Neural cell (in vitro differentiated cells): ENCODE measurements around the gene DIPK1C. TPM values are rescaled to one million over a fixed set of nuclear protein-coding genes. Genes with fewer than 3 reads are reported as not detected.

Experiments
- H2AFZ ChIP-seq: fragments of 200-600, 300-800 bp; sonication (generic), shearing (Covaris generic); 2 replicates; pipeline ENCODE4 v1.6.0; 2014; ENCODE audit warnings: low read depth, mild to moderate bottlenecking, antibody characterized with exemption, low read length, moderate library complexity
- H3F3A ChIP-seq: fragments of 200-600 bp; shearing (Covaris generic); 2 replicates; pipeline ENCODE4 v1.6.1; 2016; ENCODE audit warnings: mild to moderate bottlenecking, moderate library complexity, mixed read lengths, antibody characterized with exemption, low read length; ENCODE audit not compliant: insufficient read depth, poor library complexity, severe bottlenecking
- H3K27ac ChIP-seq: fragments of 200-600, 300-800 bp; sonication (generic), shearing (Covaris generic); 2 replicates; pipeline ENCODE4 v1.5.1; 2014; ENCODE audit warnings: mild to moderate bottlenecking, low read length, moderate library complexity
- H3K27me3 ChIP-seq: fragments of 300-800, 200-600 bp; sonication (generic), shearing (Covaris generic); 2 replicates; pipeline ENCODE4 v1.6.0; 2014; ENCODE audit warnings: mild to moderate bottlenecking, low read depth, low read length, moderate library complexity; ENCODE audit not compliant: insufficient read depth
- H3K36me3 ChIP-seq: fragments of 300-800, 200-600 bp; sonication (generic), shearing (Covaris generic); 2 replicates; pipeline ENCODE4 v1.5.1; 2014; ENCODE audit warnings: mild to moderate bottlenecking, antibody characterized with exemption, low read length, moderate library complexity; ENCODE audit not compliant: insufficient read depth
- H3K4me2 ChIP-seq: fragments of 300-800, 200-600 bp; sonication (generic), shearing (Covaris generic); 2 replicates; pipeline ENCODE4 v1.6.0; 2014; ENCODE audit warnings: mild to moderate bottlenecking, low read length
- H3K4me3 ChIP-seq: fragments of 300-800, 200-600 bp; sonication (generic), shearing (Covaris generic); 2 replicates; pipeline ENCODE4 v1.5.1; 2014; ENCODE audit warnings: mild to moderate bottlenecking, low read length, moderate library complexity
- H3K79me2 ChIP-seq: fragments of 200-600 bp; shearing (Covaris generic); replicated peaks from 2 replicates; pipeline ENCODE4 v1.6.0; 2014; ENCODE audit warnings: mild to moderate bottlenecking, low read length, moderate library complexity; ENCODE audit not compliant: insufficient read depth
- H3K9ac ChIP-seq: fragments of 300-800, 200-600 bp; sonication (generic), shearing (Covaris generic); 2 replicates; pipeline ENCODE4 v1.6.1; 2016; ENCODE audit warnings: mild to moderate bottlenecking, low read length, mixed read lengths
- H3K9me2 ChIP-seq: fragments of 200-600 bp; shearing (Covaris generic); 2 replicates; pipeline ENCODE4 v1.6.1; 2016; ENCODE audit warnings: mild to moderate bottlenecking, low read length, mixed read lengths; ENCODE audit not compliant: insufficient read depth
- H3K9me3 ChIP-seq: fragments of 200-600, 300-800 bp; sonication (generic), shearing (Covaris generic); 2 replicates; pipeline ENCODE4 v1.6.1; 2016; ENCODE audit warnings: mild to moderate bottlenecking, mixed run types, low read length, moderate library complexity, mixed read lengths
- H4K20me1 ChIP-seq: fragments of 200-600 bp; shearing (Covaris generic); 2 replicates; pipeline ENCODE4 v1.6.1; 2016; ENCODE audit warnings: mild to moderate bottlenecking, mixed run types; ENCODE audit not compliant: insufficient read depth
- EP300 ChIP-seq: fragments of 450-650 bp; conservative IDR thresholded peaks from 2 replicates; pipeline ENCODE4 v1.6.1; 2014; ENCODE audit warnings: antibody characterized with exemption, mild to moderate bottlenecking, moderate library complexity; ENCODE audit not compliant: poor library complexity, severe bottlenecking
- EZH2 ChIP-seq: fragments of 200-600, 300-800 bp; shearing (Covaris generic), sonication (generic); IDR thresholded peaks from 2 replicates; pipeline ENCODE4 v1.6.1; 2014; ENCODE audit warnings: antibody characterized with exemption, low read length, borderline replicate concordance, mild to moderate bottlenecking; ENCODE audit not compliant: insufficient read depth, poor library complexity, severe bottlenecking
- MXI1 ChIP-seq: fragments of 450-650 bp; conservative IDR thresholded peaks from 2 replicates; pipeline ENCODE4 v1.6.1; 2014; ENCODE audit warnings: antibody characterized with exemption, mild to moderate bottlenecking; ENCODE audit not compliant: poor library complexity, severe bottlenecking
- POLR2AphosphoS5 ChIP-seq: IDR thresholded peaks from 2 replicates; pipeline ENCODE4 v1.6.1; 2012
- RAD21 ChIP-seq: fragments of 450-650 bp; conservative IDR thresholded peaks from 2 replicates; pipeline ENCODE4 v1.6.1; 2014; ENCODE audit warnings: antibody characterized with exemption, mild to moderate bottlenecking, moderate library complexity
- SMC3 ChIP-seq: fragments of 450-650 bp; conservative IDR thresholded peaks from 2 replicates; pipeline ENCODE4 v1.6.1; 2014; ENCODE audit warnings: antibody characterized with exemption, mild to moderate bottlenecking, moderate library complexity; ENCODE audit not compliant: poor library complexity
- TAF1 ChIP-seq: IDR thresholded peaks from 2 replicates; pipeline ENCODE4 v1.6.1; 2012; ENCODE audit warnings: low read depth
- polyA plus RNA-seq: library from polyadenylated mRNA; depleted of rRNA; stranded (reverse); fragments of >200 nt; gene quantifications from 2 replicates; pipeline ENCODE4 v1.2.3, GENCODE V29; 2014
- TF ChIP-seq, protein P1 (sequence below): IDR thresholded peaks from 2 replicates; pipeline ENCODE4 v1.6.1; 2012; ENCODE audit warnings: borderline replicate concordance
- TF ChIP-seq, protein P2 (sequence below): fragments of 450-650 bp; IDR thresholded peaks from 2 replicates; pipeline ENCODE4 v1.5.1; 2014; ENCODE audit warnings: antibody characterized with exemption, mild to moderate bottlenecking, moderate library complexity; ENCODE audit not compliant: poor library complexity, severe bottlenecking

Gene DIPK1C
- polyA plus RNA-seq, 1 donor from 2014 or later, result not detected

DNA sequence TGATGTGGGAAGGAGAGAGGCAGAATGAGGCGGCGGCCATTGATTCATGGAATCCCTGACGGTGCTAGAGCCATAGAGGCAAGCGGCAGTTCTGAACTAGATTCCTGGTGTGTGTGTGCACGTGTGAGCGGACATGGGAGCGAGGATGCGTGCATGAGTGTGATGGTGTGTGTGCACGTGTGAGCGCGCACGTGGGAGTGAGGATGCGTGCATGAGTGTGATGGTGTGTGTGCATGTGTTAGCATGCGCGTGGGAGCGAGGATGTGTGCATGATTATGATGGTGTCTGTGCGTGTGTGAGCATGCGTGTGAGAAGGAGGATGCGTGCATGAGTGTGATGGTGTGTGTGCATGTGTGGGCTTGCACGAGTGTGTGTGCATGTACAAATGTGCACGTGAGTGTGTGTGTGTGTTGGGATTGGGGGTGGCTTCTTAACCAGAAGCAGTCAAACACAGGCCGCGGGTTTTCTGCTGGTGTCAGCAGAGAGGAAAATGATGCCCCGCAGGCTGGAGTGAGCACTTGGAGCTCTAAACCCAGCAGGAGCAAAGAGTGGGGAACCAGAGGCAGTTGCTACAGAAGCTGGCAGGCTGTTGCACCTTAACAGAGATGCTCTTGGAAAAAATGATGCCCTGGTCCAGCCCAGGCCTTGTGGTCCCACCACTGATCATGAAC lies 29.5 kb downstream of the DIPK1C start:
- no peaks in the 10 kb centered on the region for H3F3A ChIP-seq
- no peaks in the 10 kb centered on the region for H3K36me3 ChIP-seq
- no peak overlapping the region for H3K9ac ChIP-seq
- H3K9me3 ChIP-seq, result no peaks in the 10 kb centered on the region
- no peaks in the 10 kb centered on the region for H3K79me2 ChIP-seq
- no peak overlapping the region for H3K4me2 ChIP-seq
- H3K9me2 ChIP-seq, result no peaks in the 10 kb centered on the region
- no peaks in the 10 kb centered on the region for H3K27me3 ChIP-seq
- H3K4me3 ChIP-seq, result no peak overlapping the region
- no peaks in the 10 kb centered on the region for H4K20me1 ChIP-seq
- no peak overlapping the region for H3K27ac ChIP-seq
- H2AFZ ChIP-seq, result no peak overlapping the region
- TF ChIP-seq, protein P1, sequence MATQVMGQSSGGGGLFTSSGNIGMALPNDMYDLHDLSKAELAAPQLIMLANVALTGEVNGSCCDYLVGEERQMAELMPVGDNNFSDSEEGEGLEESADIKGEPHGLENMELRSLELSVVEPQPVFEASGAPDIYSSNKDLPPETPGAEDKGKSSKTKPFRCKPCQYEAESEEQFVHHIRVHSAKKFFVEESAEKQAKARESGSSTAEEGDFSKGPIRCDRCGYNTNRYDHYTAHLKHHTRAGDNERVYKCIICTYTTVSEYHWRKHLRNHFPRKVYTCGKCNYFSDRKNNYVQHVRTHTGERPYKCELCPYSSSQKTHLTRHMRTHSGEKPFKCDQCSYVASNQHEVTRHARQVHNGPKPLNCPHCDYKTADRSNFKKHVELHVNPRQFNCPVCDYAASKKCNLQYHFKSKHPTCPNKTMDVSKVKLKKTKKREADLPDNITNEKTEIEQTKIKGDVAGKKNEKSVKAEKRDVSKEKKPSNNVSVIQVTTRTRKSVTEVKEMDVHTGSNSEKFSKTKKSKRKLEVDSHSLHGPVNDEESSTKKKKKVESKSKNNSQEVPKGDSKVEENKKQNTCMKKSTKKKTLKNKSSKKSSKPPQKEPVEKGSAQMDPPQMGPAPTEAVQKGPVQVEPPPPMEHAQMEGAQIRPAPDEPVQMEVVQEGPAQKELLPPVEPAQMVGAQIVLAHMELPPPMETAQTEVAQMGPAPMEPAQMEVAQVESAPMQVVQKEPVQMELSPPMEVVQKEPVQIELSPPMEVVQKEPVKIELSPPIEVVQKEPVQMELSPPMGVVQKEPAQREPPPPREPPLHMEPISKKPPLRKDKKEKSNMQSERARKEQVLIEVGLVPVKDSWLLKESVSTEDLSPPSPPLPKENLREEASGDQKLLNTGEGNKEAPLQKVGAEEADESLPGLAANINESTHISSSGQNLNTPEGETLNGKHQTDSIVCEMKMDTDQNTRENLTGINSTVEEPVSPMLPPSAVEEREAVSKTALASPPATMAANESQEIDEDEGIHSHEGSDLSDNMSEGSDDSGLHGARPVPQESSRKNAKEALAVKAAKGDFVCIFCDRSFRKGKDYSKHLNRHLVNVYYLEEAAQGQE, result no peak
- TF ChIP-seq SMC3 (no peak), TAF1 (no peak), MXI1 (no peak), EZH2 (no peak), RAD21 (no peak), EP300 (no peak), POLR2AphosphoS5 (no peak)
- TF ChIP-seq, protein P2, sequence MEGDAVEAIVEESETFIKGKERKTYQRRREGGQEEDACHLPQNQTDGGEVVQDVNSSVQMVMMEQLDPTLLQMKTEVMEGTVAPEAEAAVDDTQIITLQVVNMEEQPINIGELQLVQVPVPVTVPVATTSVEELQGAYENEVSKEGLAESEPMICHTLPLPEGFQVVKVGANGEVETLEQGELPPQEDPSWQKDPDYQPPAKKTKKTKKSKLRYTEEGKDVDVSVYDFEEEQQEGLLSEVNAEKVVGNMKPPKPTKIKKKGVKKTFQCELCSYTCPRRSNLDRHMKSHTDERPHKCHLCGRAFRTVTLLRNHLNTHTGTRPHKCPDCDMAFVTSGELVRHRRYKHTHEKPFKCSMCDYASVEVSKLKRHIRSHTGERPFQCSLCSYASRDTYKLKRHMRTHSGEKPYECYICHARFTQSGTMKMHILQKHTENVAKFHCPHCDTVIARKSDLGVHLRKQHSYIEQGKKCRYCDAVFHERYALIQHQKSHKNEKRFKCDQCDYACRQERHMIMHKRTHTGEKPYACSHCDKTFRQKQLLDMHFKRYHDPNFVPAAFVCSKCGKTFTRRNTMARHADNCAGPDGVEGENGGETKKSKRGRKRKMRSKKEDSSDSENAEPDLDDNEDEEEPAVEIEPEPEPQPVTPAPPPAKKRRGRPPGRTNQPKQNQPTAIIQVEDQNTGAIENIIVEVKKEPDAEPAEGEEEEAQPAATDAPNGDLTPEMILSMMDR, result no peak

DNA sequence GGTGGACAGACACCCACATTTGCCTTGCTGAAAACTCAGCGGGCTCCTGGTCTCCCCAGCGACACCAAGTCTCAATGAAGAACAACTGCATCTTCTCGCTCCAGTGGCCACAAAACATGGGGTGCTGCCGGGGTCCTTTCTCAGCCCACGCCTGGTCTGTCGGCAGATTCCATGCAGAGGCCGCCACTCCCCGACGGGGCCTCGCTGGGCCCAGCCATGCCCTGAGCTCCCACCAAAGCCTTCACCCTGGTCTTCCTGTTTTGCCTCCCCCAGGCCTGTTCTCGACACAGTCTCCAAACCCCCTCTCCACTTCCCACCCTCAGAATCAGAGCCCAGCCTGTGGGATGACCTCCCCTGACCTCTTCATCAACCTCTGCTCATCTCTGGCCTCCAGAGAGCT lies 31.2 kb downstream of the DIPK1C start:
- Histone ChIP-seq H3K9ac (no peak overlapping the region), H3K9me3 (no peaks in the 10 kb centered on the region)

More for the DNA sequence above, 31.2 kb downstream of the DIPK1C start:
- no peaks in the 10 kb centered on the region for H3K27me3 ChIP-seq
- H3K4me3 ChIP-seq, result no peak overlapping the region
- no peak overlapping the region for H3K27ac ChIP-seq
- no peaks in the 10 kb centered on the region for H3K36me3 ChIP-seq
- no peaks in the 10 kb centered on the region for H3K9me2 ChIP-seq
- TF ChIP-seq, protein P2, result no peak
- TF ChIP-seq MXI1, result no peak
- H3K4me2 ChIP-seq, result no peak overlapping the region
- no peaks in the 10 kb centered on the region for H3K79me2 ChIP-seq
- H3F3A ChIP-seq, result no peaks in the 10 kb centered on the region
- no peaks in the 10 kb centered on the region for H4K20me1 ChIP-seq
- H2AFZ ChIP-seq, result no peak overlapping the region
